HG03442 (cell line): ENCODE measurements around the gene ESYT1.
"Not testable (repeated sequence)": the region's sequence is repeated elsewhere in the genome, so short reads cannot be mapped to it uniquely, and the experiment has no call there.

Experiments
- ATAC-seq: cut with Tn5 transposase; IDR thresholded peaks from one replicate; pipeline ENCODE4 v1.9.1; 2021; ENCODE audit warnings: mild to moderate bottlenecking, moderate library complexity; ENCODE audit not compliant: unreplicated experiment

The ESYT1 gene

DNA sequence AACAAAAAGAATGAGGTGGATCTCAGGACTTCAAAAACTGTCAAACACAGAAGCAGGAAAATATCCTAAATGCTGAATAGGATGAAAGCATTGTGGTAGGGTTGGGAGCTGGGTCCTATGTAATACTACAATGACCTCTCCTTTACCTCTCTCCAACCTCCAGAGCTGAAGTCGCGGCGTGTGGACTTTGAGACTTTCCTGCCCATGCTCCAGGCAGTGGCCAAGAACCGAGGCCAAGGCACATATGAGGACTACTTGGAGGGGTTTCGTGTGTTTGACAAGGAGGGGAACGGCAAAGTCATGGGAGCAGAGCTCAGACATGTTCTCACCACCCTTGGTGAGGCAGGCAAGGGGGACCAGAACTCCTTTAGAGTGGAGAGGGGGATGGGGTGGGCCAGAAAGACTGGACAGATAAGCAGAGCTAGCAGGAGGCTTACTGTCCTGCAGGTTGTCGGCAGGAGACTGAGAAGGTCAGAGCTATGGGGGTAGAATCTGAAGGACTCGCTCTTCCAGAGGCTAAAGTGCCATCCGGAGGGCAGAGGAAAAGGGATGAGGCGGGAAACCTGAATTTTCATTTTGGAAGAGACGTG is 27.3 kb downstream of the ESYT1 start:
- ATAC-seq: no peak

DNA sequence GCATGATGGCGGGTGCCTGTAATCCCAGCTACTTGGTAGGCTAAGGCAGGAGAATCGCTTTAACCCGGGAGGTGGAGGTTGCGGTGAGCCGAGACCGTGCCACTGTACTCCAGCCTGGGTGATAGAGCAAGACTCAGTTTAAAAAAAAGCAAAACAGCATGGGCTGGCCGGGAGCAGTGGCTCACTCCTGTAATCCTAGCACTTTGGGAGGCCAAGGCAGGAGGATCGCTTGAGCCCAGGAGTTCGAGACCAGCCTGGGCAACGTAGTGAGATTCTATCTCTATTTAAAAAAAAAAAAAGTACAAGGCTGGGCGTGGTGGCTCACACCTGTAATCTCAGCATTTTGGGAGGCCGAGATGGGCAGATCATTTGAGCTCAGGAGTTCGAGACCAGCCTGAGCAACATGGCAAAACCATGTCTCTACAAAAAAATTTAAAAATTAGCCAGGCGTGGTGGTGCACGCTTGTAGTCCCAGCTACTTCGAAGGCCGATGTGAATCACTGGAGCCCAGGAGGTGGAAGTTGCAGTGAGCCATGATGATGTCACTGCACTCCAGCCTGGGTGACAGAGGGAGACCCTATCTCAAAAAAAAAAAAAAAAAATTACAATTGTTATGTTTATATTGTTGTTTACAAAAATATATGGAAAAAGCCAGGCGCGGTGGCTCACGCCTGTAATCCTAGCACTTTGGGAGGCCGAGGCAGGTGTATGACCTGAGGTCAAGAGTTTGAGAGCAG is 28.6 kb downstream of the ESYT1 start:
- not testable (repeated sequence) for ATAC-seq

DNA sequence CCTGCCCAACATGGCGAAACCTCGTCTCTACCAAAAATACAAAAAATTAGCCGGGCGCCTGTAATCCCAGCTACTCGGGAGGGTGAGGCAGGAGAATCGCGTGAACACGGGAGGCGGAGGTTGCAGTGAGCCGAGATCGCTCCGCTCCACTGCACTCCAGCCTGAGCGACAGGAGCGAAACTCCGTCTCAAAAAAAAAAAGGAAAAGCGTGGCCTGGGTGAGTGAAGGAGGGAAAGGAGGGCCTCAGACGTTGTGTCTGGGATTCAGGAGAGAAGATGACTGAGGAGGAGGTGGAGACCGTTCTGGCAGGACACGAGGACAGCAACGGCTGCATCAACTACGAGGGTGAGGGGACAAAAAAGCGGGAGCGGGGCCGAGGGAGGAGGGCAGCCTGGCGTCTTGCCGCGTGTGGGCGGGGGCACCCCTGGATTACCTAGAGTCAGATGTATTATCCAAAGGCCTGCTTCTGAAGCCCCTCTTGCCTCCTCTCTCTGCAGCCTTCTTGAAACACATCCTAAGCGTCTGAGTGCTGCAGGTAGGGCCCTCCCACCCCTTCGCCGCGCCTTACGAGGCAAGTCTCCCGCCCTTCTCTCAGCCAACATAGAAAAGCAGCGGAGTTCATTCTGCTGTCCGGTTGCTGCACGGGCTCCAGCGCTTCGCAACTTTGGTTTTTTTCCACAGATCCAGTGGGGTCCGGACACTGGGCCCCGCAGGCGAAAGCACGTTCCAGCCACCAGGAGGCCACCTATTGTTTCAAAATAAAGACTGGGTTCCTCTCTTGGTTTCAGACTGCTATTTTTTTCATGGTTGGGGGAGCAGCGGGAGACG is 29.3 kb downstream of the ESYT1 start:
- peak; percentile 35 for ATAC-seq

DNA sequence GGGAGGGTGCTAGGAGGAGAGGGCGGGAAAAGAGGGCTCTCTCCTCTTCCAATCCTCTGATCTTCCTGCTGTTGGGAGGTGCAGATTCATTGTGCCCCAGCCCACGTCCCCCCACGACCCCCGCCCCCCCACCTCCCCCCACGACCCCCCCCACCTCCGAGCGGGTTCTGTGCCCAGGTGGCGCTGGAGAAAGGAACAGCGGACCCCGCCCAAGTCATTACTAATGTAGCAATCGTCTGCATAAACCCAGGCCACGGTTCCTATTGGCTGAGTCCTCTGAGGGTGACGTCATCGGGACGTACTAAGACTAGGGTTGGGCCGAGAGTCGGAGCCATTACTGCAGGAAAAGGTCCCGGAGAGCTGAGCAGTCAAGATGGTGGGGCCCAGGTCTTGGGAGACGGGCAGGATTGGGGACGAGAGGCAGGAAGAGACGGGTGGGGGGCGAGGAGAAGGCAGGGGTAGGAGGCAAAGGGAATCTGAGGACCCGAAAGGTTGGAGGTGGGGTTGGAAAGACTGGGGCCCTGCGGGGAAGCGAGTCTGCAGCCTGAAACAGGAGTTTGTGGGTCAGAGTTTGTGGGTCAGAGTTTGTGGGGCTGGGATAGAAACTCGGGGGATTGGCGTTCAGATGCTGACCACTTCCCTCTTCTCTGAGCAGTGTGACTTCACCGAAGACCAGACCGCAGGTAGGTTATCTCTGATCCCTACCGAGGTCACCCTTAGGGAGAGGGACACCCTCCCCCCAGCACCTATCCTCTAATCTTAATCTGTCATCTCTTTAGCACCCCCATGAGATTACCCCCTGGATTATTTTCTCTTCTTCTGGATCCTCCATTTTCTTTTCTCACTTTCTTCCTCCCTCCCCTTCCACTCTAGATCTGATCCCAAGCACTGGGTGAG is 30.2 kb downstream of the ESYT1 start, which contains the start of gene MYL6:
Gene MYL6 (plus strand): TSS at position 331 of the 897 bp plus-strand sequence. CDS start 43 bp downstream, at position 374.
- ATAC-seq: peak; percentile 79

DNA sequence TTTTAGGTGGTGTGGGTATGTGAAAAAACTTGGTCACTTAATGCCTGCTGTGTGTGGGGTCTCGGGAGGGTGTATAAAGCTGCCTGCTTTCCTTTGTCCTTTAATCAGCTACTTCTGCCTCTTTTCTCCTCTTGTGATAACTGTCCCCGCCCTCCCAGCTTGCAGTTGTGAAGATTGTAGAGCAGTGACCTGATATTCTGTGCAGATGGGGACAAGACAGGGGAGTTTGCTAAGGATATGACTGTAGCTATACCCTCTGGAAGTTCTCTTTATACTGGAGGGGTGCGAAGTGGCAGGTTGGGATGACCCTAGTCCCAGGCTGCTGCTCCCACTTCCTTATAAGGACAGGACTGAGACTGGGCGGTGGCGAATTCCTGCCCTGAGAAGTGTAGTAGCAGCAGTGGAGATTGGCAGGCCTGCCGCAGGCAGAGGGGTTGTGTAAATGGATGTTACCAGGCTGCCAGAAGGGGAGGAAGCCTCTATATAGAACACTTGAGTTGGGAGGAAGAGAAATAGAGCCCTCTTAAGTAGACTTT is 30.9 kb downstream of the ESYT1 start:
- ATAC-seq: no peak

DNA sequence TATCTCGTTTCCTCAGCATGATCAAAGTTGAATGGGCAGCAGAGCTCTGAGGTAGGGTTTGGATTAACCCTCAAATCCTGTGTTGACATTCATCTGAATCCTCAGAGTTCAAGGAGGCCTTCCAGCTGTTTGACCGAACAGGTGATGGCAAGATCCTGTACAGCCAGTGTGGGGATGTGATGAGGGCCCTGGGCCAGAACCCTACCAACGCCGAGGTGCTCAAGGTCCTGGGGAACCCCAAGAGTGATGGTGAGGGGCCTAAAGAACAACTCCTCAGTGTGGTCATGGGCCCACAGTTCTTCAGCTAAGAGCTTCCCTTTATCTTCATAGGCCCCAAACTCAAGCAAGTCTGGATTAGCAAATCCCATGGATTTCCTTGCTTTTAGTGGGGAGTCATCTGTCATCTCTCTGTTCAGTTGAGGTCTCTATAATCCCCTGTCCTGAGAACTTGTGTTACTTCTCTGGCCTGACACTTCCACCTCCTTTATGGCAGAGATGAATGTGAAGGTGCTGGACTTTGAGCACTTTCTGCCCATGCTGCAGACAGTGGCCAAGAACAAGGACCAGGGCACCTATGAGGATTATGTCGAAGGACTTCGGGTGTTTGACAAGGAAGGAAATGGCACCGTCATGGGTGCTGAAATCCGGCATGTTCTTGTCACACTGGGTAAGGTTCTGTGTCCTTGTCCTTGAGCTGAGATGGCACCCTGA is 31.6 kb downstream of the ESYT1 start:
- no peak for ATAC-seq

DNA sequence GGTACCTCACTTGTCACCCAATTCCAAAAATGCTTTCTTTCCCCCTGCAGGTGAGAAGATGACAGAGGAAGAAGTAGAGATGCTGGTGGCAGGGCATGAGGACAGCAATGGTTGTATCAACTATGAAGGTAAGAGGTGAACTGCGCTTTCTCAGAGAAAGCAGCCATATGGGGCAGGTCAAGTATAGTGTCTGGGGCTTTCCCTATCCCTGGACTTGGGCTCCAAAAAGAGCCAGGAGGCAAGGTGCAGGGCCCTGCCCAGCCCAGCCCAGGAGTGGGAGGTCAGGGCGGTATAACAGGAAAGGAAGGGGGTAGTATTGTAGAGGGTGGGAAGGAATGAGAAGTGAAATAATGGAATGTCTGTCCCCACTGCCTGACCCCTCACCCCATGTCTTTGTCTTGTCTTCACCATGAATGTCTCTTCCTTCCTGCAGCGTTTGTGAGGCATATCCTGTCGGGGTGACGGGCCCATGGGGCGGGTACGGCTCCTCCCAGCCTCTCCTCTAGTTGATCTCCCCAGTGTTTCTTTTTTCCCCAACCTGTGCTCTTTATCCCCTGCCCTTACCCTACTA is 32.2 kb downstream of the ESYT1 start:
- no peak for ATAC-seq

DNA sequence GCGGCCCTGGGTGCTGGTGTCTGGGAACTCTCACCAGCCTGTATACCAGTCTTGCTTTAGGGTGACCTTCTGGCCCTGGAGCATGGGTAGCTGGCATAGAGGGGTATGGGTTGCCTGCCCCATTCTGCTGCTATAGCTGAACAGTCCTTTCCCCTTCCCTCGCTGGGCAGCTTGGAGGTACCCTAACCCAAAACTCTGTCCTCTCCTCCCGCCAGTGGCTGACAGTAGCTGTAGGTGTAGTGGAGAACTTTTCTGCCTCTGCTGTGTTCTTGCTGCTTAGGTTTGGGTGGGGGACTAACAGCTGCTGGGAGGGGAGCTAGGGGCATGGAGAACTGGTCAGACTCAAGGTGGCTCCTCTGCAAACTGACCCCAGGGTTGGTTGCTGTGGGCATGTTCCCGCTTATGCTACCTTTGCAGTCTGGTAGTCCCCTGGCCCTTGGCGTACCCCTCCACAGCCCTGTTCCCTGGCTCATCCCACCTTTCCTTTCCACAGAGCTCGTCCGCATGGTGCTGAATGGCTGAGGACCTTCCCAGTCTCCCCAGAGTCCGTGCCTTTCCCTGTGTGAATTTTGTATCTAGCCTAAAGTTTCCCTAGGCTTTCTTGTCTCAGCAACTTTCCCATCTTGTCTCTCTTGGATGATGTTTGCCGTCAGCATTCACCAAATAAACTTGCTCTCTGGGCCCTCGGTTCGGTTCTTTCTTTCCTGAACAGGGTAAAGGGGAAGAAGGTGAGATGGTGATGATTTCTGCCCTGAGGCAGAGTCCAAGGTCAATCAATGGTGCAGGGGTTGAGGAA is 33.0 kb downstream of the ESYT1 start:
- ATAC-seq: no peak

DNA sequence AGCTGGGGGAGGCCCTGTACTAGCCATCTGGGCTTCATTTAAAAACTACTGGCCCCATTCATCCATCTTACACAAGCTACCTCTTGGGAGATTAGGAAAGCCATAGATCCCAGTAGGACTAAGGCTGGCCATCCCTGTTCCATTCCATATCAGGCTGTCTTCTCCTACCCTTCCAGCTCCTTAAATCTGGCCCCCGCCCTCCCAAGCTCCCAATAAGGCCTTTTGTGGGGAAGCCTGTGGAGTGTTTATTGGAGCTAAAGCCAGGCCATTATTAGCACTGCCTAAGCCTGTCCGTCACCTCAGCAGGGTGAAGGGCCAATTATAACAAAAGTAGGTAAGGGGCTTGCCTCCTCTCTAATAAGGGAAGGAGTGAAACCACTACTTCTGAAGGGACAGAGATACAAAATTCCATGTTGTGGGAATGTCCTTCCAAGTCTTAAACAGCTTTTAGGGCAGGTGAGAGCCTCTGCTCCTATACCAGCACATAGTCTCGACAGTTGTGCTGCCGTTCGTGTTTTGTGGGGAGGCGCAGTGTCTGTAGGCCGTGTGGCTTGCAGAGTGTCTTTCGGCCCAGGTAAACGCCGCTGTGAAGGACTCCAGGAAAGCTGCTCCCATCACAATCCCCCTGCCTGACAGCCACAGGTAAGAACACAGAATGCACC is 33.8 kb downstream of the ESYT1 start:
- no peak for ATAC-seq

DNA sequence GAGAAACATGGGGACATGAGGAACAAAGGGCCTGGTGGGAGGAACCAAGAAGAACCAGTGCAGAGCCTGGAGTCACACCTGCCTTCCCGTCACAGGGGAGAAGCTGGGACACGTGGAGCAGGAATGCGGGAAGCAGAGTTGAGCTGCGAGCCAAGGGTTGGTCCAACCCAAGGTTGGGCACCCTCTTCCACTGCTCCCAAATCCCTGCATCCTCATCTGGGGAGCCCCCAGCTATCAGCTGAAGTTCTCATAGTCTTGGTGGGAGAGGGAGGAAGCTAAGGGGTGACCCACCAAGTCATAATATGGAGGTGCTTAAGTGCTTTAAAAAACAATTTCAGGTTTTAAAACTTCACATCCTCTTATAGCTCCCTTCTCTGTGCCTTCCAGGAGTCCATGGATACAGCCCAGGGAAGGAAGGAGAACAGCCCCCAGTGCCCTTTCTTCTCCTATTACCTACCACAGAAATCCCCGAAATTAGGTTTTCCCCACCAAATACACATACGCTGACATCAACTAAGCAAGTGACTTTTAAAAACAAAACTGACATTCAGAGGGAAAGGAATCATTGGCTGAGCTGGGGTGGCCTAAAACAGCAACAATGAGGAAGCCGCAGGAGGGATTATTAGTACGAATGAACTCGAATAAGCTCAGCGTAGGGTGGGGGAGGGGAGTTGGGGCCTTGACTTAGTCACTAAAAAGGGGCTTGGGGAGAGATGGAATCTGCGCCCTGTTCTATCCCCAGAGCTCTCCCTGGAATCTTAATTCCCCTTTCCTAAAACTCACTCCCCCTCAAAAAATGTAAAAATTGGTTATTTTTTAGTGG is 34.6 kb downstream of the ESYT1 start:
- ATAC-seq: no peak

DNA sequence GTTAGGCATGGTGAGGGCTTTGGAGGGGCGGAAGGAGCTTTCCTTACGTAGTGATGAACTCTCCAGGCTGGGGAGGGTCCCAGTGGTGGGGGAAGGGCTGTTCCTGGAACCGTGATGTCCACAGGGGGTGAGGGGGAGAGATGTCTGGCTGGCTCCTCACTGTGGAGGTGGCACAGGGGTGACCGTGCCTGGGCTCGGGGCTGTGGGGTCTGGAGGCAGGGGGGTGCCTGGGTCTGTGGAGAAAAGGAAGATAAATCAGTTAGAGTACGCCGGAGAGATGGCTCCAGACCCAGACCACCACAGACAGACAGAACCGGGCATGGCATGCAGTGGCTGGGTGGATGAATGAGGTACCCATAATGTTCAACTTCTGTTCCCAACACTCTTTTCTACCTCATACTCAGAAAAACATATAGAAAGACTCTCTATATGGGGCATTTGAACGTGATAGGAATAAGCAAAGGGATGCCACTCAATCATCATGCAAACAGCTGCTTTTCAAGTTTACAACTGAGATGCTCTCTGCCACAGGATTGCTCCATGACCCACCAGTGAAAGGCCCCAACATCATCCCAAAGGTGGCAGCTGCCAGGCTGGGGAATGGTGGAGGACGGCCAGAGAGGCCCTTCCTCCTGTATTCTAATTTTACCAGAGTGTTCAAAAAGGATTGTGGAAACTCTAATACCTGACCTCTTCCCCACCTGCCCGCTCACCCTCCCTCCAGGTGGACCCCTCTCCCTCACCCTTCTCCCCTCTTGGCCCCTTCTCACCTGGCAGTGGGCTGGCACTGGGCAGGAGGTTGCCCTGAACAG is 35.7 kb downstream of the ESYT1 start:
- ATAC-seq: no peak

DNA sequence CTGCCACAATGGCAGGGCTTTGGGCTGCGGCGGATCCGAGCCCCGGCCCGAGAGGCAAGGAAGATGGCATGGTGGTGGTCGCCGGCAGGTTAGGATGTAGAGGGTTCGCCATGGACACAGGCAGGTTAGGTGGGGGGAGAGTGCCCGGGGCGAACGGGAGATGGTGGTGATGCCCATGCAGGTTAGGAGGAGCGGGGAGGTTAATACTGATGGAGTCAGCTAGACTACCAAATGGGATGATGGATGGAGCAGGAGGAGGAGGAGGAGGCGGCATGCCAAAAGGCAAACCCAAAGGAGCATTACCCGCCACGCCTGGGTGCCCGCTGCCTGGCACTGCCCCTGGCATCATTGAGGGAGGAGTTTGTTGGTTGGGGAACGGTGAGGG is 36.3 kb downstream of the ESYT1 start:
- ATAC-seq: no peak

DNA sequence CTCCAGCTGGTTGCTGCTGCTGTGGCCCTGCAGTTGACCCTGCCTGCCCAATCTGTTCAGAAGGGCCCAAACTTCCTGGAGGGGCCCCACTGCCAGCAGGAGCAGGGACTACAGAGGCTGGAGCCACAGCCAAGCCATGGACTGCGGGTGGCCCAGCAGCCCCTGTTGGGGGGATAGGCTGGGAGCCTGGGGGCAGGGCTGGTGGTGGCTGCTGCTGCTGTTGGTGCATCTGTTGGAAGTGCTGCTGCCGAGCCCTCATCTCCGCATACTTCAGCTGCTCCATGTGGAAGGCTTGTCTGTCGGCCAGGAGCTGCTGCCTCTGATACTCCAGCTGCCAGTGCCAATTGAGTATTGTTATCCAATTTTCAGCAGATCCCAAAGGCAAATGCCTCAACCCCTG is 37.3 kb downstream of the ESYT1 start:
- ATAC-seq: no peak

DNA sequence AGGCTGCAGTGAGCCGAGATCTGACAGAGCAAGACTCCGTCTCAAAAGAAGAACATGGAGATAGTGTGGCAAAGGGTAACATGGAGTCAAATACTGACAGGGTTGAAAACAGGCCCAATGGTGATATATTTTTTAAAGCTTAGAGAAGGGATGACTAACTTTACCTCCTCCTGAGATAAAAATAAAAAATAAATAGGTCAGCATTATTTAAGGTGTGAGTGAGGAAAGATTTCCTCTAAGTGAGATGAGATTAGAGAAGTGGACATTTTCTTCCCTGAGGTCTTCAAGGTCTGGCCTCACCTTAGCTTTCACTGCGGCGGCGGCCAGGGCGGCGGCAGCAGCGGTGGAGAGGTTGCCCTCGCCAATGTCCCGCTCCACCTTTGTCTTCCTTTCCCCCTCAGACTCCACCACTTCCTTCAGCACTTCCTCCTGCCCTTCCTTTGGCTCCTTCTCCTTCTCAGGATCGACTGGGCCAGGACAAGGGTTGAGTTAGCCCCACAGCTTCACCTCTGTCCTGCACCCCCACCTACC is 41.2 kb downstream of the ESYT1 start:
- no peak for ATAC-seq

DNA sequence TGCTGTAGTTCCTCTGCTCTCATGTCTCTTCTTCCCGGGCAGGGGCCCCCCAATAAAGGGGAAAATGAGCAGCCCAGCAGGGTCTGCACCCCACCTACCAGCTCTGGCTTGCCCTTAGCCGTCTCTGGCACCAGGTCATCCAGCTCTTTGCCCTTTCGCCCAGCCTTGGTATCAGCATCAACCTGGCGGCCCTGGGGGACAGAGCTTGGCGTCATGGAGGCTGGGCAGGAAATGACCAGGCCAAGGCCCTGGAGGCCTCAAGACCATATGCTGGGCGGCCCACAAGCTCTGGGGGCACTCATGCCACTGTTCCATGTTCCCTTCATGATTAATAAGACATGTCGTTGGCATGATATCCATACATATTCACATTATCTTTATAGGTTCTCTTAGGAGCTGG is 44.8 kb downstream of the ESYT1 start:
- no peak for ATAC-seq

DNA sequence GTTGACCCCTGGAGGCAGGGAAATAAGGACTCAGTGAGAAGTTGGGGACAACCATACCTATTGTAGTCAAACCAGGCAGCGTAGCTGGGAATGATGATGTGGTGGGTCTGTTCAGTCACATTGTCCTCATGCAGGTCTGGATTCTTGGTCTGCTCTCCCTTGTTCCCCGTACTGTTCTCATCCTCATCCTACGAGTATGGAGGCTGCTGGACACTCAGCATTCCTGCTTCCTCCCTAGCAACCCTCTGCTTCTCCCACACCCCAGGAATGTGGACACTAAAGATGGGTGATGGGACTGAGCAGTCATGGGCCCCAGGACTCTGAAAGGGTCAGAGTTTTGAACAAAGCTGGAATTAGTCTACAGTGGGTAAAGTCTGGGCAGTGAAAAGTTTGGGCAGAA is 50.3 kb downstream of the ESYT1 start:
- ATAC-seq: no peak
